Nephron (organoid): Measurements from ENCODE around the gene TRAPPC2L.
A peak's percentile ranks its signal among the peaks of the same experiment; 100 is the strongest.
"Not testable (repeated sequence)": the region's sequence is repeated elsewhere in the genome, so short reads cannot be mapped to it uniquely, and the experiment has no call there.

ENCODE experiments used
- H3K27ac Mint-ChIP-seq, 3 experiments: 2 replicates each; pipeline ENCODE4 v1.8.0; 2020; ENCODE audit warnings: mixed read lengths in 3 of 3, mild to moderate bottlenecking in 2 of 3, moderate library complexity in 1 of 3
- H3K27me3 Mint-ChIP-seq: 2 replicates; pipeline ENCODE4 v1.8.0; 2021; ENCODE audit warnings: low read depth, mild to moderate bottlenecking, moderate library complexity, mixed read lengths
- H3K36me3 Mint-ChIP-seq: 2 replicates; pipeline ENCODE4 v1.8.0; 2020; ENCODE audit warnings: low read depth, mixed read lengths
- H3K4me1 Mint-ChIP-seq: 2 replicates; pipeline ENCODE4 v1.8.0; 2020; ENCODE audit warnings: mixed read lengths
- H3K4me3 Mint-ChIP-seq, 3 experiments: 2 replicates each; pipeline ENCODE4 v1.8.0; 2020; ENCODE audit warnings: mild to moderate bottlenecking in 3 of 3, mixed read lengths in 3 of 3, moderate library complexity in 2 of 3
- H3K9me3 Mint-ChIP-seq: 2 replicates; pipeline ENCODE4 v1.8.0; 2020; ENCODE audit warnings: mixed read lengths
- TF ChIP-seq, protein P1 (sequence below), 3 experiments: fragments of 200-600 bp; sonication (generic); IDR thresholded peaks; one replicate each; pipeline ENCODE4 v1.5.0; 2021; ENCODE audit warnings: antibody characterized with exemption in 3 of 3; ENCODE audit not compliant: unreplicated experiment in 3 of 3

The TRAPPC2L gene

DNA sequence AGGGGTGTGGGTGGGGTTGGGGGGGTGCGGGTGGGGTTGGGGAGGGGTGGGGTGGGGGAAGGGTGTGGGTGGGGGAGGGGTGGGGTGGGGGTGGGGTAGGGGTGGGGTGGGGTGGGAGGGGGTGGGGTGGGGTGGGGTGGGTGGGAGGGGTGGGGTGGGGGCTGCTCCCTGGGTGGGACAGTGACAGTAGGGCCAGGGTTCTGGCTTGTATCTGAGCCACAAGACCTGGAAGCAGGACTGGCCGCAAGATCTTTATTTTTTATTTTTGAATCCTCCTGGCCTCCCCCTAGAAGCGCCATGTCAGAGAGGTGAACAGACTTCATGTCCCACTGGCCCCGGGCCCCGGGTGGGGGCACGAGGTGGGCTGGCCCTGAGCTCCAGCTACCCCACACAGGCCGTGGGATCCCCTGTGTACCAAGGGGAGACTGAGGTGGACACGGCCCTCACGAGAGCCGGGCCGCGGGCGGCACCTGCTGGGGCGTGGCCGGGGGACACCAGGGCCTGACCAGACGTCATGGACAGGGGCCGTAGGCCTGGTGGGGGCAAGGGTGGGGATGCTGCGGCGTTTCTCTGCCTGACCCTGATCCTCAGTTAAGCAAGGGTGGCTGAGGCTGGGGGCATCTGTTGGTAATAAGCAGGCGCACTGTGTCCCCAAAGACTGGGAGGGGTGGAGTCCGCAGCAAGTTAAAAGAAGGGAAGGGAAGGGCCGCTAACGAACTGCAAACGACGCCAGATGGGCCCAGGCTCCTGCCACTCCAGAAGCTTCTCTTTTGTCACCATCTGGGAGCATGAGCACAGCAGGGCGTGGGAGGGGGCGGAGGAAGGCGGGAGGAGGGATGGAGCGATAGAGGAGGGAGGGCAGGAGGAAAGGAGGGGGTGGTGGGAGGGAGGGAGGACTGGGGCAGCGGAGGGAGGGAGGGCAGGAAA, 31.8 kb downstream of the TRAPPC2L start:
- peaks cover 25% of the 10 kb centered on the region for H3K4me1 Mint-ChIP-seq
- H3K27ac Mint-ChIP-seq, result no peak overlapping the region
- no peaks in the 10 kb centered on the region for H3K9me3 Mint-ChIP-seq
- H3K4me3 Mint-ChIP-seq, result no peak overlapping the region
- H3K36me3 Mint-ChIP-seq, result no peaks in the 10 kb centered on the region
- TF ChIP-seq, protein P1, sequence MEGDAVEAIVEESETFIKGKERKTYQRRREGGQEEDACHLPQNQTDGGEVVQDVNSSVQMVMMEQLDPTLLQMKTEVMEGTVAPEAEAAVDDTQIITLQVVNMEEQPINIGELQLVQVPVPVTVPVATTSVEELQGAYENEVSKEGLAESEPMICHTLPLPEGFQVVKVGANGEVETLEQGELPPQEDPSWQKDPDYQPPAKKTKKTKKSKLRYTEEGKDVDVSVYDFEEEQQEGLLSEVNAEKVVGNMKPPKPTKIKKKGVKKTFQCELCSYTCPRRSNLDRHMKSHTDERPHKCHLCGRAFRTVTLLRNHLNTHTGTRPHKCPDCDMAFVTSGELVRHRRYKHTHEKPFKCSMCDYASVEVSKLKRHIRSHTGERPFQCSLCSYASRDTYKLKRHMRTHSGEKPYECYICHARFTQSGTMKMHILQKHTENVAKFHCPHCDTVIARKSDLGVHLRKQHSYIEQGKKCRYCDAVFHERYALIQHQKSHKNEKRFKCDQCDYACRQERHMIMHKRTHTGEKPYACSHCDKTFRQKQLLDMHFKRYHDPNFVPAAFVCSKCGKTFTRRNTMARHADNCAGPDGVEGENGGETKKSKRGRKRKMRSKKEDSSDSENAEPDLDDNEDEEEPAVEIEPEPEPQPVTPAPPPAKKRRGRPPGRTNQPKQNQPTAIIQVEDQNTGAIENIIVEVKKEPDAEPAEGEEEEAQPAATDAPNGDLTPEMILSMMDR (IDR thresholded peaks at IDR 0.05; ENCODE audit: unreplicated experiment in 3 of 3), result no peak
- H3K27me3 Mint-ChIP-seq, result peaks cover 8% of the 10 kb centered on the region

DNA sequence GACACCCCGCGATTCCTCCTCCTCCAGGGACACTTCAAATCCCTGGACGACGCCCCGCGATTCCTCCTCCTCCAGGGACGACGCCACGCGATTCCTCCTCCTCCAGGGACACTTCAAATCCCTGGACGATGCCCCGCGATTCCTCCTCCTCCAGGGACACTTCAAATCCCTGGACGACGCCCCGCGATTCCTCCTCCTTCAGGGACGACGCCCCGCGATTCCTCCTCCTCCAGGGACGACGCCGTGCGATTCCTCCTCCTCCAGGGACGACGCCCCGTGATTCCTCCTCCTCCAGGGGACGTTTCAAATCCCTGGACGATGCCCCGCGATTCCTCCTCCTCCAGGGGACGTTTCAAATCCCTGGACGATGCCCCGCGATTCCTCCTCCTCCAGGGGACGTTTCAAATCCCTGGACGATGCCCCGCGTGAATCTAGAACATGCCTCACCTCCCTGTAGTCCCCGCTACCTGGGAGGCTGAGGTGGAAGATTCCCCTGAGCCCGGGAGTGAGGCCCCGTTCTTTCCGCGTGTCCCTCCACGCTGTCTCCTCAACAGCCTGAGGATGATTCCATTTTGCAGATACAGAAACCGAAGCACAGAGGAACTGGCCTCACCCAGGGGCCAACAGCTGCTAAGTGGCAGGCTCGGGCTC, 32.9 kb downstream of the TRAPPC2L start:
- H3K27me3 Mint-ChIP-seq, H3K36me3 Mint-ChIP-seq, H3K27ac Mint-ChIP-seq, H3K4me3 Mint-ChIP-seq, H3K9me3 Mint-ChIP-seq: not testable (repeated sequence)
- peaks cover 22% of the 10 kb centered on the region for H3K4me1 Mint-ChIP-seq

DNA sequence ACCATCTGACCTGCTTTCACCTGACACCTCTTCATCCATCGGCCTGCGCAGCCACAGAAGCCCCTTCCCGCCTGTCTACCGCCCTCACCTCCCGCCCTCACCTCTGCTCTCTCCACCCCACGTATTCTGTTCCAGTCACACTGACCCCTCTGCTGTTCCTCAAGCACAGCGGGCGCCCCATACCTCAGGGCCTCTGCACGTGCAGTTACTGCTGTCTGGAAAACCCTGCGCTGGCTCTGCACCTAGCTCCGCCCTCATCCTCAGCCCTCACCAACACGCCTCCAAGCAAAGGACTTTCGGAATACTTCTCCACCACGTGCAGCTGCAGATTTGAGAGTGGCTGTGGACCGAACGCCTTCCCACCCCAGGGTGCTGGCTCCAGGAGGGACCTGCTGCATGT, 34.2 kb downstream of the TRAPPC2L start:
- H3K27me3 Mint-ChIP-seq, result peaks cover 5% of the 10 kb centered on the region

DNA sequence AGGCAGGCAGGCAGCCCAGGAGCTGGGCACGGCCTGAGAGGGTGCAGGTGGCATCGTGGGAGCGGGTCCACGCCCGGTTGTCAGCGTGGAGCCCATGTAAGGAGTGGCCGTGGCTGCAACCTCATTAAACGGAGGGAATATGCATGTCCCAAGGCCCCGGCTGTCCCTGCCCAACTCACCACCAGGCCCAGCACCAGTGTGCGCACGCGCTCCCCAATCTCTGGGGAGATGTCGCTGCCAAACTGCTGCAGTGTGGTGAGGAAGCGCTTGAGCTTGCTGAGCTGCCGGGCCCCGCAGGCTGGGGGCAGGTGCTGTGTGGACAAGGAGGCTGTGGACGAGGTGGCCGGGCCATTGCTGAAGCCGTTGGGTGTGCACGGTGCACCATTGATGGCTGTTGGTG, 35.1 kb downstream of the TRAPPC2L start:
- Mint-ChIP-seq H3K27ac (no peak overlapping the region), H3K9me3 (no peaks in the 10 kb centered on the region), H3K27me3 (peaks cover 1% of the 10 kb centered on the region), H3K4me1 (peaks cover 18% of the 10 kb centered on the region), H3K4me3 (peak overlapping the region in 2 of 3 experiments; percentile 5 to 61), H3K36me3 (no peaks in the 10 kb centered on the region)
- TF ChIP-seq, protein P1 (IDR thresholded peaks at IDR 0.05; ENCODE audit: unreplicated experiment in 3 of 3), result no peak

More for the DNA sequence above, 34.2 kb downstream of the TRAPPC2L start:
- H3K27ac Mint-ChIP-seq, result no peak overlapping the region
- TF ChIP-seq, protein P1 (IDR thresholded peaks at IDR 0.05; ENCODE audit: unreplicated experiment in 3 of 3), result no peak
- no peaks in the 10 kb centered on the region for H3K9me3 Mint-ChIP-seq
- peaks cover 22% of the 10 kb centered on the region for H3K4me1 Mint-ChIP-seq
- no peaks in the 10 kb centered on the region for H3K36me3 Mint-ChIP-seq
- no peak overlapping the region for H3K4me3 Mint-ChIP-seq

DNA sequence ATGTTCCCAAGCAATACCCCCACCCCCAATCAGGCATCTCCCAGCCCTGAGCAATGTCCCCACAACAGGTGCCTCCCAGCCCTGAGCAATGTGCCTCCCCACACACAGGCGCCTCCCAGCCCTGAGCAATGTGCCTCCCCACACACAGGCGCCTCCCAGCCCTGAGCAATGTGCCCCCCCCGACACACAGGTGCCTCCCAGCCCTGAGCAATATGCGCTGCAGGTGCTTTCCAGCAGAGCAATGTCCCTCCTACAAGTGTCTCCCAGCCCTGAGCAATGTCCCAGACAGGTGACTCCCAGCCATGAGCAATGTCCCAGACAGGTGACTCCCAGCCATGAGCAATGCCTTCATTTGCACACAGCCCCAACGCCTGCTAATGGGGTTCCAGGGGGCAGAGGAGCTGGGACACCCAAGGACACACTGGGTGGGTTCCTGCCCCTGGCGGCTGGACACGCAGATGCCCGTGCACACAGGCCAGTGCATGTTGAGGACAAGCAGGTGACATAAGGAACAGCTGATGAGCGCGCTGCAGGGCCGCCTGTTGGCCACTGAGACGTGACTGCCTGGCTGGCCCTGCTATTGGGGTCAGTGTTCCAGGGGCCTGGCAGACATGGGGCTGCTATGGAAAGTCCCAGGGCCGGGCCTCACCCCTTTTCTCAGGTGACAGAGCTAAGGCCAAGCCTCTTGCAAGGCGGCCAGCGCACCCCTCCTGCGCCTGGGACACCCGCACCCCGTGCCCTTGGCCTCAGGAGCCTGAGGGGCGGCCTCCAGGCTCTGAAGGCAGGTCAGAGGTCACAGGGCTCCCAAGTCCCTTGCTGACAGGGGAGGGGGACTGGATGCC, 36.4 kb downstream of the TRAPPC2L start:
- no peak overlapping the region for H3K27ac Mint-ChIP-seq
- H3K27me3 Mint-ChIP-seq, result no peaks in the 10 kb centered on the region

DNA sequence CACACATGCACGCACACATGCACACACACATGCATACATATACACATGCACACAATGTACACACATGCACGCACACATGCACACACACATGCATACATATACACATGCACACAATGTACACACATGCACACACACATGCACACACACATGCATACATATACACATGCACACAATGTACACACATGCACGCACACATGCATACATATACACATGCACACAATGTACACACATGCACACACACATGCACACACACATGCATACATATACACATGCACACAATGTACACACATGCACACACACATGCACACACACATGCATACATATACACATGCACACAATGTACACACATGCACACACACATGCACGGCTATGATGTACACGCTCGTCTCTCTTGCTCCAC, 37.3 kb downstream of the TRAPPC2L start:
- Mint-ChIP-seq H3K4me3 (peak overlapping the region in 2 of 3 experiments; percentile 34 to 70), H3K4me1 (peaks cover 15% of the 10 kb centered on the region)
- H3K9me3 Mint-ChIP-seq, H3K27me3 Mint-ChIP-seq, H3K36me3 Mint-ChIP-seq, H3K27ac Mint-ChIP-seq: not testable (repeated sequence)

More for the DNA sequence above, 36.4 kb downstream of the TRAPPC2L start:
- H3K4me3 Mint-ChIP-seq, result peak overlapping the region in 1 of 3 experiments; percentile 53
- TF ChIP-seq, protein P1 (IDR thresholded peaks at IDR 0.05; ENCODE audit: unreplicated experiment in 3 of 3), result no peak
- no peaks in the 10 kb centered on the region for H3K36me3 Mint-ChIP-seq
- peaks cover 15% of the 10 kb centered on the region for H3K4me1 Mint-ChIP-seq
- H3K9me3 Mint-ChIP-seq, result no peaks in the 10 kb centered on the region
